T47D (cell line): ENCODE results near the gene ATG2A.

Source experiments
- DNase-seq, 2 experiments: peaks; one replicate each; pipeline versions ENCODE4 v3.0.0 to v3.0.0-alpha.2; 2011 to 2012; ENCODE audit warnings: low read depth in 1 of 2, low spot score in 1 of 2
- JUND ChIP-seq: IDR thresholded peaks from 2 replicates; pipeline ENCODE4 v1.6.1; 2012; ENCODE audit warnings: low read depth
- in situ Hi-C: cut with HindIII; loops from 2 replicates; pipeline ENCODE4 v1.10.0; 2016; ENCODE audit warnings: low sequenced_read_pairs, low pct_unique_long_range_greater_than_20kb

The ATG2A gene

DNA sequence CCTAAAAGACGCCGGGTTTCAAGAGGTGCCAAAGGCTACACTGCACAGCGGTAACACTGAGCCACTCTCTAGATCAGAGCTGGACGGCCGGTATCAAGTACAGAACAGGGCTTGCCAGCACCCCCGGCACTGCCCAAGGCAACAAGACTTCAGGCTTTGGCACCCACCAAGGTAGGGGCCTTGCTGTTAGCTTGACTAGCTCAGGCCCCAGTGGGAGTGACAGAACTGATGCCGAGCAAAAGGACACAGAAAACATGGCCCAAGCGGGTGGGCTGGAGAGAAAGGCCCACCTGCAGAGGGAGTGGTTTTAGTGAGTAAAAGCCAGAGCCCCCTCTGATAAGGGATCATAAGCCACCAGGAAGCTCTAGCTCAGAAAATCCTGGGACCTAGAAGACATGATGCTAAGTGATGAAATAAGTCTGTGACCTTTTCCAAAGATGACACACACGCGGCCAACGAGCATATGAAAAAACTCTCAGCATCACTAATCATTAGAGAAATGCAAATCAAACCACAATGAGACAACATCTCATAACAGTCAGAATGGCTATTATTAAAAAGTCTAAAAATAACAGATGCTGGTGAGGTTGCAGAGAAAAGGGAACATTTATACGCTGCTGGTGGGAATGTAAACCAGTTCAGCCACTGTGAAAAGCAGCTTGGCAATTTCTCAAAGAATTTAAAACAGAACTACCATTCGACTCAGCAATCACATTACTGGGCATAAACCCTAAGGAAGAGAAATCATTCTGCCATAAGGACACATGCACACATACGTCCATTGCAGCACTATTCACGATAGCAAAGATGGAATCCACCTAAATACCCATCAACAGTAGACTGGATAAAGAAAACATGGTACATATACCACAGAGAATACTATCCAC lies 51.5 kb downstream of the ATG2A start:
- no peak for DNase-seq
- no peak for TF ChIP-seq JUND
- in situ Hi-C loops: no loop called here

GRCh38 chr11:64864473-64865285 lies 52.3 kb downstream of the ATG2A start:
- in situ Hi-C loops: no loop called here
- DNase-seq: no peak
- TF ChIP-seq JUND: no peak

DNA sequence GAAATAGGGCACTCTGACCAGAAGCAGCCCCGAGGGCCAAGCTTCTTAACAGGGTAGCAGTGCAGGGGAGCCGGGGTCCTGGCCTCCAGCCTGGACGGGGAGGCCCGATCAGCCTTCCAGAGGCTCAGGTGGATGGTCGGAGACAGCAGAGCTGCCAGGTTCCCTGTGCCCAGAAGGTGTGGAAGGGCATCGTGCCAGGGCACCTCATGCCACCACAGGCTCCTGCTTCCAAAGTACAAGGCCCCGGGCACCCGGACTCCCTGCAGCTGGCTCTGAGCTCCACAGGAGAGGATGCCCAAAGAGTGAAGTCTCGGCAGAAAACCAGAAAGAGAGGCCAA lies 52.9 kb downstream of the ATG2A start:
- no peak for TF ChIP-seq JUND
- in situ Hi-C loops: no loop called here
- peak in 1 of 2 experiments; percentile 67 for DNase-seq

- no peak for DNase-seq
- TF ChIP-seq JUND: no peak
- in situ Hi-C loops: no loop called here
Observed at GRCh38 chr11:64863391-64864060, 53.5 kb downstream of the ATG2A start.

- in situ Hi-C loops: no loop called here
- TF ChIP-seq JUND: no peak
- DNase-seq: no peak
Observed at GRCh38 chr11:64862987-64863390, 54.0 kb downstream of the ATG2A start.

- no peak for DNase-seq
- no peak for TF ChIP-seq JUND
- in situ Hi-C loops: no loop called here
Observed at GRCh38 chr11:64861227-64861975, 55.6 kb downstream of the ATG2A start.

- in situ Hi-C loops: no loop called here
- DNase-seq: no peak
- no peak for TF ChIP-seq JUND
Observed at GRCh38 chr11:64859542-64860414, 57.2 kb downstream of the ATG2A start.

DNA sequence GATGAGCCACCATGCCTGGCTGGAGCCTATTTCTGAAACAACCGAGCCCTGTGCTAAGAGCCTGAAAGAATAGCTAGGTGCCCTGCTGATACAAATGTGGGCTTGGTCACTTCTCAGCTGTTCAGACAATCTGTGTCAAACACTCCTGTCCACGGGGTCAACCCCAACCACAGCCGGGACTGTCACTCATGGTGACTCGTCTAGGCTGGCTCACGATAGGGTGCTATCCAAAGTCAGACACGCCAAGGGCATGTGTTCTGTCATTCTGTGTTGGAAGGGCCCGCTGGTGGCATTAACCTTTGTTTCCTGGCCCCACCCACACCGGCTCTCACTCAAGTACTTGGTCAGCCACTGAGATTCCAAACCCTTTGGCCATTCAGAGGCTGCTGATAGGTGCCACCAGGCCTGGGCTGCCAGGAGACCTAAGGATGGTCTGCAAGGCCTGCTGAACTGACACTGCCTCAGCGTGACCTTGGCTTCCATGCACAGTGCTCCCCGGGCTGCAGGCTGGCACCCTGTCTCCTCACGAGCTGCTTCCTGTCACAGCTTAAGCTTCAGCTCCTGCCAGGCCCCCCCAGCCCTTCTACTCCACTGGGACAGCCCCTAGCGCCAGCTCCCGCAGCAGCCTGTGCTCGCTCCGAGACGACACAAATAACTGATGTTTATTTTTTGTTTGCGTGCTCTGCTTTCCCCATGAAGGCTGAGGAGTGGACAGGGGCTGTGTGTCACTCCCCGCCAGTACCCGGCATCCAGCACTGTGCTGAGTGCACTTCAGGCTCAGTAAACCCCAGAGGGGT lies 58.3 kb downstream of the ATG2A start:
- DNase-seq: no peak
- no peak for TF ChIP-seq JUND
- in situ Hi-C loops: no loop called here

GRCh38 chr11:64857485-64857884 lies 59.5 kb downstream of the ATG2A start:
- TF ChIP-seq JUND: no peak
- no peak for DNase-seq
- in situ Hi-C loops: no loop called here

GRCh38 chr11:64856382-64857227 lies 60.4 kb downstream of the ATG2A start:
- no peak for DNase-seq
- in situ Hi-C loops: no loop called here
- TF ChIP-seq JUND: no peak
